ENCODE data around the gene ZNF81. TPM values are rescaled to one million over a fixed set of nuclear protein-coding genes. Genes with fewer than 3 reads are reported as not detected.
"Not testable (repeated sequence)": the region's sequence is repeated elsewhere in the genome, so short reads cannot be mapped to it uniquely, and the experiment has no call there.

Gene ZNF81
- total RNA-seq, 1 donor from 2014 or later = 10.1 TPM

DNA sequence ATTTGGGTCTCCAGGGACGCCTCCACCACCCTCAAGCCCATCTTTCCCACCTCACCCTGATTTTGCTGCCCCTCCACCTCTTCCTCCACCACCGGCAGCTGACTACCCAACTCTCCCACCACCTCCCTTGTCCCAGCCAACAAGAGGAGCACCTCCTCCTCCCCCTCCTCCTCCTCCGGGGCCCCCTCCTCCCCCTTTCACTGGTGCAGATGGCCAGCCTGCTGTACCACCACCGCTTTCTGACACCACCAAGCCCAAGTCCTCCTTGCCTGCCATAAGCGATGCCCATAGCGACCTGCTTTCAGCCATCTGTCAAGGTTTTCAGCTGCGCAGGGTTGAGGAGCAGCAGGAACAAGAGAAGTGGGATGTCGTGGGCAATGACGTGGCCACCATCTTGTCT is 32.4 kb upstream of the ZNF81 start:
- H3K36me3 Mint-ChIP-seq (ENCODE audit: low read depth) = no peaks in the 10 kb centered on the region
- no peaks in the 10 kb centered on the region for H3K27me3 Mint-ChIP-seq (ENCODE audit: low read depth)
- no peak overlapping the region for H3K27ac Mint-ChIP-seq (ENCODE audit: unreplicated experiment)
- no peak for TF ChIP-seq CTCF (conservative IDR thresholded peaks at IDR 0.05)
- no peaks in the 10 kb centered on the region for H3K9me3 Mint-ChIP-seq
- DNase-seq (ENCODE audit: low read depth, low spot score) = no peak
- no peaks in the 10 kb centered on the region for H3K4me1 Mint-ChIP-seq
- no peak overlapping the region for H3K4me3 Mint-ChIP-seq

- not testable (repeated sequence) for H3K36me3 Mint-ChIP-seq (ENCODE audit: low read depth); DNase-seq (ENCODE audit: low read depth, low spot score); H3K27me3 Mint-ChIP-seq (ENCODE audit: low read depth); H3K27ac Mint-ChIP-seq (ENCODE audit: unreplicated experiment); H3K4me3 Mint-ChIP-seq; H3K4me1 Mint-ChIP-seq; H3K9me3 Mint-ChIP-seq
Measured at GRCh38 chrX:47805844-47806243, 30.9 kb upstream of the ZNF81 start.

- not testable (repeated sequence) for H3K27me3 Mint-ChIP-seq (ENCODE audit: low read depth); H3K36me3 Mint-ChIP-seq (ENCODE audit: low read depth); H3K27ac Mint-ChIP-seq (ENCODE audit: unreplicated experiment); H3K9me3 Mint-ChIP-seq; DNase-seq (ENCODE audit: low read depth, low spot score); H3K4me3 Mint-ChIP-seq; H3K4me1 Mint-ChIP-seq
Measured at GRCh38 chrX:47806415-47807271, 30.1 kb upstream of the ZNF81 start.

DNA sequence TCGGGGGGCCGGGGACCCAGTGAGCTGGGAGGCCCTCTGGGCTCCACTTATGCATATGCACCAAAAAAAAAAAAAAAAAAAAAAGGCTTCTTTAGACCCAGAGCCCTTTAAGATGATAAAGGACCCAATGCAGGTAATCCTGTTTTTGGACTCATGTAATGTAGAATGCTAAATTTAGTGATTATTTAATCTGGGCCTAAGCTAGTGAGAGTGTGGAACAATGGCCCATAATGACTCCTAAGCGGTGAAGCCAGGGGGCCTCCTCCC is 29.5 kb upstream of the ZNF81 start:
- H3K27ac Mint-ChIP-seq (ENCODE audit: unreplicated experiment); H3K27me3 Mint-ChIP-seq (ENCODE audit: low read depth); DNase-seq (ENCODE audit: low read depth, low spot score); H3K4me1 Mint-ChIP-seq; H3K9me3 Mint-ChIP-seq; H3K4me3 Mint-ChIP-seq; H3K36me3 Mint-ChIP-seq (ENCODE audit: low read depth): not testable (repeated sequence)

- Mint-ChIP-seq H3K9me3 (no peaks in the 10 kb centered on the region), H3K4me3 (no peak overlapping the region), H3K36me3 (ENCODE audit: low read depth) (no peaks in the 10 kb centered on the region), H3K4me1 (no peaks in the 10 kb centered on the region), H3K27me3 (ENCODE audit: low read depth) (no peaks in the 10 kb centered on the region), H3K27ac (ENCODE audit: unreplicated experiment) (no peak overlapping the region)
- DNase-seq (ENCODE audit: low read depth, low spot score) = no peak
- no peak for TF ChIP-seq CTCF (conservative IDR thresholded peaks at IDR 0.05)
Measured at GRCh38 chrX:47807548-47807947, 29.2 kb upstream of the ZNF81 start.

- no peak overlapping the region for H3K27ac Mint-ChIP-seq (ENCODE audit: unreplicated experiment)
- no peak for DNase-seq (ENCODE audit: low read depth, low spot score)
- H3K27me3 Mint-ChIP-seq (ENCODE audit: low read depth) = no peaks in the 10 kb centered on the region
- TF ChIP-seq CTCF (conservative IDR thresholded peaks at IDR 0.05) = no peak
- H3K4me1 Mint-ChIP-seq = no peaks in the 10 kb centered on the region
- H3K36me3 Mint-ChIP-seq (ENCODE audit: low read depth) = no peaks in the 10 kb centered on the region
- no peak overlapping the region for H3K4me3 Mint-ChIP-seq
- no peaks in the 10 kb centered on the region for H3K9me3 Mint-ChIP-seq
Measured at GRCh38 chrX:47808904-47809788, 27.6 kb upstream of the ZNF81 start.

GRCh38 chrX:47814851-47815250 is 21.9 kb upstream of the ZNF81 start:
- DNase-seq (ENCODE audit: low read depth, low spot score) = no peak
- no peaks in the 10 kb centered on the region for H3K4me1 Mint-ChIP-seq

More at GRCh38 chrX:47814851-47815250, 21.9 kb upstream of the ZNF81 start:
- no peak overlapping the region for H3K27ac Mint-ChIP-seq (ENCODE audit: unreplicated experiment)
- H3K9me3 Mint-ChIP-seq = no peaks in the 10 kb centered on the region
- no peaks in the 10 kb centered on the region for H3K27me3 Mint-ChIP-seq (ENCODE audit: low read depth)
- no peaks in the 10 kb centered on the region for H3K36me3 Mint-ChIP-seq (ENCODE audit: low read depth)
- no peak for TF ChIP-seq CTCF (conservative IDR thresholded peaks at IDR 0.05)
- no peak overlapping the region for H3K4me3 Mint-ChIP-seq

Data from neural crest cell (in vitro differentiated cells).